GM18519 (cell line): Measurements from ENCODE around the gene HS1BP3.

ENCODE experiments used
- ATAC-seq: cut with Tn5 transposase; IDR thresholded peaks from one replicate; pipeline ENCODE4 v1.9.1; 2021; ENCODE audit warnings: mild to moderate bottlenecking, moderate library complexity; ENCODE audit not compliant: unreplicated experiment, low FRiP score

The HS1BP3 gene

DNA sequence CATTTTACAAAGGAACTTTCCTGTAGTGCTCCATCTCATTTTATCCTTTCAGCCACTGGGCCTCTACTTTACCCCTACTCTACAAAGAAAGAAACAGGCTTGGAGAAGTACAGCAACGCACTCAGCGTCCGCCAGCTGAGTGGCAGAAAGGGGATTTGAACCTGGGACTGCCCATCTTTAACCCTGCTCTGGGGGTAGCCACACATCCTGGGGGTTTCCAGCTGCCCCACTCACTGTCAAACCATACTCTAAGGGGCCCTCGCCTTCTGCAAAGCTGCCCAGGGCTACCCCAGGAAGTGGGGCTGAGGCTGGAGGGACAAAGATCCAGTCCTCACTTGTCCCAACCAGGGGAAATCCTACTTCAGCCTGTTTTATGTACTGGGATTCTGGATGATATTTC is 17.9 kb downstream of the HS1BP3 start:
- no peak for ATAC-seq

GRCh38 chr2:20632446-20632990 is 18.4 kb downstream of the HS1BP3 start:
- ATAC-seq = no peak

DNA sequence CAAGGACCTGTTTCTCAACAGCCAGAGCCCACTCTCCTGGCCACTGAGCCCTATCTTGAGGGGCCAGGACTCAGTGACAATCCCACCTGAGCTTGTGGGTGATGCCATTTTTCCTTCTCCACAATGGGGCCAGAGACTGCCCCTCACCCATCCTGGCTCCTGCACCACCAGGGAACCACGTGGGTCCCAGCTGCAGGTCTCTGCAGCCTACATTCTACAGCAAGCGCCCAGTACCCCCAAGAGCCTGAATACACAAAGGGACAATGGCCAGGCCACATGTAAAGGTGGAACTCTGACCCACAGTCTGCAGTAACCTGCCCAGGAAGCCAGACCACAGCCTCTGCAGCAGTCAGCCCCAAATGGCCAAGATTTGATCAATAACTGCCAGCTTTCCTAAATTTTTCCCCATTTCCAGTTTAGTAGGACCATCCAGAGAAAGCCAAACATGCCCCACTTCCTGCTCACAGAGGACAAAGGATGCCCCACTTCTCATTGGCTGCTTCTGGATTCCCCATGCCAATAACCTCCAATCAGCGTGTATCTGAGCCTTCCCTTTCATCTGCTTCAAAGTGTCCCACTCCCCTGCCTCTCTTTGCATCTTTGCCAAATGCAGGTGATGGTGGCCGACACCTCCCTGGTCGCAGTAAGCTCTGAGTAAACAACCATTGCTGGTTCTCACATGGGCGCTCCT is 19.1 kb downstream of the HS1BP3 start:
- ATAC-seq = no peak

DNA sequence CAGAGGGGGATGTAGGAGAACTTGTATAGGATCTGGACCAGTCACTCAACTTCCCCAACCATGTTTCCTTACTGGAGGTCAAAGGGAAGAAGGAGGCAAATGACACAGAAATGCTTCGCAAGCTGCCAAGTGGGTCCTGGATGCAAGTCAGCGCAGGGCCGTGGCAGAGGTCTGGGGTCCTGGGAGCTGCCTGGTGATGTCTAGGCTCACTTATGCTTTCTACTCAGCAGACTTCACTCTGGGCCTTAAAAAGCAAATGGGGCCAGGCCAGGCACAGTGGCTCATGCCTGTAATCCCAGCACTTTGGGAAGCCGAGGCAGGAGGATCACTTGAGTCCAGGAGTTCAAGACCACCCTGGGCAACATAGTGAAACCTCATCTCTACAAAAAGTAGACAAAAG is 19.9 kb downstream of the HS1BP3 start:
- no peak for ATAC-seq

GRCh38 chr2:20629581-20630171 is 21.2 kb downstream of the HS1BP3 start:
- ATAC-seq = no peak

- ATAC-seq = no peak
Measured at GRCh38 chr2:20629181-20629580, 21.7 kb downstream of the HS1BP3 start.

DNA sequence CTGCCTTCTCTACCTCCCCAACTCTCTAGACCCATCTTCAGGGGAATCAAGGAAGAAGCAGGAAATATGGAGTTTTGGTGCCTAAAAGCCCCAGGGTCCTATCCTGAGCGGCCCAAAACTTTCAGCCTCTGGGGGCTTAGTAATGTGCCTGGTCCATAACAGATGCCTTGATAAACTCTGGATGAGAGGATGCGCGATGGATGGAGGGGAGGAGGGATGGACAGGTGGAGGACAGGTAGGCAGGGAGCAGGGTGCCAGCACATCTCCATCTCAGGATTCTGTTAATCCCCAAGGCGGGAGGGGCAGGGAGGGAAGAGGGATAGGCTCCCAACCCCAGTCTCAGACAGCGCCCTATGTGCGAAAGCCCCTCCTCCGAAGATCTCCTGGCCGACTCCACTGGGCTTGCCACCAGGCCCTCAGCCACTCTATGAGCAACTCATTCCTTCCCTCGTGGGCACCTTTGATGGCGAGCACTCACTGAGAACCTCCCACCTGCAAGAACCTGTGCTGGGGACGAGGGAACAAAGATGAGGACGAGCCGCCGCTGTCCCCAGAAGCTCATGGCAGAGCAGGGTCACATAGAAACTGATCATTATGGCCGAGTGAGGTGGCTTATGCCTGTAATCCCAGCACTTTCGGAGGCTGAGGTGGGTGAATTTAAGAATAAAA is 23.1 kb downstream of the HS1BP3 start:
- no peak for ATAC-seq

DNA sequence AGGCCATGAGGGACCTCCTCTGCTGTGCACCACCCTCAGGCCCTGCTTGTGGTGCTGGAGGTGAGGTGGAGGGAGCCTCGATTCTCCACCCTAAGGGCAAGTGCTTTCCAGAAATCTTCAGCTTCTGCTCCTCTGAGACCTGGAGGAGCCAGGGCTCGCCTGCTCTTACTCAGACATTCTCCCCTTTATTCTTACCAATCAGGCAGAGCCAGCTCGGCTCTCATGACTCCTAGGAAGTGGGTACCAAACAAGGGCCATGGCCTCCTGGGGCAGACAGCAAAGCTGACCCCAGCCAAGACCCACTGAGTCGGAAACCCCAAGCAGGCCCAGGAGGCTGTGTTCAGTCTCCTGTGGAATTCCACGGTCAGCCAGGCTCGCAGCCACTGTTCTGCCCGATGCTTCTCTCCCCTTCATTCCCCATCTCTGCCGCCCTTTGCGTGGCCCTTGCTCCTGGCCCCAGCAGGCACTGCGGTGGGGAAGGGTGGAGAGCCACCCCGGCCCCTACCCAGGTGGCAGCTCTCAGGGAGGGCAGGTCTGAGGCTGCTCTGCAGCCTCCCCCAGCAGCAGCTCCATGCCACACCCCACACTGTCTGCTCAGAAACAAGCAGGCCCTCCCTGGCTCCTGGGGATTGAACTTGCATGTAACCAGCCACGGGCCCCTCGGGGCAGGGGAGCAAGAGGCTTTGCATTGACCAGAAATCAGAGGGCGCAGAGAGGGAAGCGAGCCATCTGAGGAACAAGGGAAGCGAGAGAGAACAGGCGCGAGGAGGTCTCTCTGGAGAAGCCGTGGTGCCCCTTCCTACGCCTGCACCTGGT is 24.0 kb downstream of the HS1BP3 start:
- ATAC-seq = no peak

GRCh38 chr2:20626392-20626697 is 24.6 kb downstream of the HS1BP3 start:
- no peak for ATAC-seq

GRCh38 chr2:20625491-20626391 is 25.2 kb downstream of the HS1BP3 start:
- no peak for ATAC-seq

GRCh38 chr2:20624884-20625485 is 25.9 kb downstream of the HS1BP3 start:
- no peak for ATAC-seq

DNA sequence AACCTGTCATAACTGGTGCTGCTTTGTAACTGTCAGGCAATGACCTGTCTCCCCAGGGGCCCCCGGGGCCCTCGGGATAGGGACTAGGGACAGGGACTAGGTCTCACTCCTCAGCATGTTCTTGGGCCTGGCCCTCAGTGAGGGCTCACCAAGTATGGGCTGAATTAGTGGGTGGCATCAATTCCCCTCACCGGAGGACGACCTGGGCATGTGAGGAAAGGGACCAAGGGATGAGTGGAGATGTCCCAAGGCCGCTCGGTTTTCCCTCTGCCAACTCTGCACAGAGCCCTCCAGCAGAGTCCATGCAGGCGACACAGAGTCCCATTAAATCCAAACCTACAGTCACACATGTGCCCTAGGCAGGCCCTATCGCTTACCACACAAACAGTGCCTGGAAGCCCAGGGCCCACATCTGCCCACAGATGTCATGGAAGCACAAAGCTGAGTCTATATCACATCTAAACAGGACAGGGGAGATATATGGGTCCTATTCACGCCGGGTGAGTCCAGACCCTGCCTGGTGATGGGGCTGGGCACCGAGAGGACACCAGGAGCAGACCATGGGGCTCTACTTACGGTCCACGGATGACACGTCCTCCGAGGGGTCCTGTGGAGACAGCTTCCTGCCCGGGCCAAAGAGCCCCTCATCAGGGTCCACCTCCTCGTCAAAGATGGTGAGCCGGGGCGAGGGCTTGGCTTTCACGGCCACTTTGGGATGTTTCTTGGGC is 26.6 kb downstream of the HS1BP3 start:
- ATAC-seq = no peak

DNA sequence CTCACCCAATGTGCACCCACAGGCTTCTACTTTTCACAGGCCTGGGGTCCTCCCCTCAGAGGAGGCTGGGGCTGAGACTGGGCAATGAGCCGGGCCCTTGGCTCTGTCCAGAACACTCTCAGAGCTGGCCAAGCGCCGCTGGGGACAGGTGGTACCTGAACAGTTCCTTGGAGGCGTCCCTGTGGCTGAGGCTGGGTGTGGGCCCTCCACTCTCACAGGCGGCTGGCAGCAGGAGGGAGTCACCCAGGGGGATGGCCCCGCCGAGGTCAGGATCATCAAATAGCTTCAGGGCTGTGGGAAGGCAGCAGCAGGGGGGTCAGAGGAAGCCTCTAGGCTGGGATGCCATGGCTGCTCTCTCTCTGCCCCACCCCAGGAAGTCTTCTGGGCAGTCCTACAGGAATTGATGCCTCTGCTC is 27.1 kb downstream of the HS1BP3 start:
- ATAC-seq = no peak

DNA sequence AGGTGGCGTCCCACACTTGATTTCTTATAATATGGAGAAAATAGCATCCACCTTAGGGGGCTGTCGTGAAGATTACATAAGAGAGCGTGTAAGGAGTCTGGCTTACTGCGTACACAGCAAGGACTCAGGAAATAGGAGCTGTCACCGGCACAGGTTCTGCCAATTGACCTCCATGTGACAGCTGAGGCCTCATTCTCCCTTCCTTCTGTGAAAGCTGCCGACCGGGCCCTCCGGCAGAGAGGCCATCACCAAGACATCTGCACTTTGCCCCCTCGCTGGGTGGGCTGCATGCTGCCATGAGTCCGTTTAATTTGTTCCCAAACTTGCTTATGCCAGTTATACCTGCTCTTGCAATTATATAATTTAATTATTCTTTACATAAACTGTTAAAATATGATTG is 27.7 kb downstream of the HS1BP3 start:
- ATAC-seq = no peak

GRCh38 chr2:20622731-20623130 is 28.2 kb downstream of the HS1BP3 start:
- no peak for ATAC-seq

GRCh38 chr2:20622296-20622686 is 28.6 kb downstream of the HS1BP3 start:
- no peak for ATAC-seq

DNA sequence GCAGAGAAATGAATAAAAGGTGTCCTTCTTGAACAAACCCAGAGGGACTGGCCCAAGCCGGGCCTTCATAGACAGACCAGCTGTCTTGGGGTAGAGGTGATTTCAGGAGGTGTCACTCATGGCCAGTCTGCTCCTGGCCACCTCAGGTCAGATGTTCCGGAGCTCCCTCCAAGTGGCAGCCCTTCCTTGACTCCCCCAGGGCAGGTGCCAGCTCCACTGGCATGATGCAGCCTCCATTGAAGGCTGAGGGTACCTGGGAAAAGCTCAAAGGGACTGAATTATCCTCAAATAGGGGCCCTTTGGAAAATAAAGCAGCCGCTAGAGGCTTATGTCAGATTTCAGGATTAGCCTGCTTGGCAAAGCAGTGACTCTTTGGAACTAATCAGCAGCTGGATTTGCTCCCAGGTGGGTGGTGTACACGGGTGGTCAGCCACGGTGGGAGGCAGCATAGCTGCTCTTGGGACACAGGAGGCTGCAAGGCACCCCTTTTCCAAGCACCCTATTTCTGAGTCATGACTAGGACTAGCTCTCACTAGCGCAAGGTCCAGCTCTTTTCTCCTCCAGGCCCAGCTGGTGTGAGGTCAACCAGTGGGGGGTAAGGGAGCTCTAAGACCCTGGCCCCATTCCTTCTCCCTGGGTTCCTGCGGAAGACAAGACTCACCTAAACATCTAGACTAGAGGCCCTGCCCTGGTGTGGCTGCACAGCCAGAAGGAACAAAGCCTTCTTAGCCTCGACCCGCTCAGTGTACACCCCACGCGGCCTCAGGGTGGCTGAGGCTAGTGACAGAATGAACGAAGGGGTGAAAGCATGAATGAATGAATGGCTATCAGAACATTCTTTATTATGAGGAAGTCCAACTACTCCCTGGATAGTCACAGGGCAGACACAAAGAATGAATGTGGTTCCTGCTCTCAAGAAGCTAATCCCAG is 29.3 kb downstream of the HS1BP3 start:
- no peak for ATAC-seq
